Psoas muscle (tissue), 8 donors: ENCODE measurements around the gene MANSC4. TPM values are rescaled to one million over a fixed set of nuclear protein-coding genes. Genes with fewer than 3 reads are reported as not detected.

ENCODE experiments used
- ATAC-seq, 4 donors: fragments of 200-7000 bp; cut with Tn5 transposase; one replicate each; pipeline ENCODE4 v1.9.1; 2020; ENCODE audit warnings: moderate library complexity in 3 of 4, mild to moderate bottlenecking in 2 of 4
- DNase-seq, 2 donors: peaks; one replicate each; pipeline ENCODE4 v3.0.0-alpha.2; 2020
- H3K27ac ChIP-seq: fragments of 200-600 bp; one replicate; pipeline ENCODE4 v1.8.0; 2022
- H3K27me3 ChIP-seq, 3 donors: fragments of 200-600 bp in 1 of 3; one replicate each; pipeline versions ENCODE4 v1.6.1 to v1.8.0; 2013 to 2022; ENCODE audit warnings: low read length in 2 of 3, mild to moderate bottlenecking in 2 of 3, moderate library complexity in 1 of 3; ENCODE audit not compliant: insufficient read depth in 3 of 3
- H3K36me3 ChIP-seq, 2 donors: fragments of 200-600 bp in 1 of 2; one replicate each; pipeline versions ENCODE4 v1.6.1 to v1.8.0; 2013 to 2022; ENCODE audit warnings: low read depth in 1 of 2, mild to moderate bottlenecking in 1 of 2, moderate library complexity in 1 of 2; ENCODE audit not compliant: insufficient read depth in 1 of 2
- H3K4me1 ChIP-seq: fragments of 200-600 bp; one replicate; pipeline ENCODE4 v1.8.0; 2022
- H3K4me3 ChIP-seq: fragments of 200-600 bp; one replicate; pipeline ENCODE4 v1.8.0; 2022; ENCODE audit warnings: mild to moderate bottlenecking
- H3K9me3 ChIP-seq: fragments of 200-600 bp; one replicate; pipeline ENCODE4 v1.8.0; 2022
- WGBS, 3 donors: extraction: QIAGEN DNeasy Blood & Tissue Kit; methylation state at CpG; one replicate each; pipeline versions ENCODE4 v1.1.6 to v1.1.7; 2013; 5-methylcytosine and 5-hydroxymethylcytosine counted together
- intact Hi-C, 2 donors: fragments of 100-400 bp; cut with DNase I; formaldehyde crosslinking; loops; one replicate each; pipeline versions ENCODE4 v1.11.0 to v1.14.2; 2022
- polyA plus RNA-seq, 3 donors: library from polyadenylated mRNA; stranded (reverse); fragments of 200-250 nt; gene quantifications; one replicate each; pipeline ENCODE4 v1.2.3, GENCODE V29; 2013
- total RNA-seq, 4 donors: library from RNA; stranded (reverse); fragmentation: NEBNext Ultra II Directional in 2 of 4; extraction: Animal tissue kit (Norgen Biotek cat#: 25700) in 2 of 4; gene quantifications; one replicate each; pipeline versions ENCODE4 v1.2.1 to v1.2.4, GENCODE V29; 2021 to 2023
- TF ChIP-seq, protein P1 (sequence below): fragments of 200-600 bp; IDR thresholded peaks from one replicate; pipeline ENCODE4 v1.8.0; 2022; ENCODE audit warnings: antibody characterized with exemption
- donor health status: healthy with polysubstance abuse.
- donor health status: DM: no; HTN: no; CAD: no; lungs with moderate emphysema.
- donor health status: Bipolar disorder and iron deficiency.
- donor health status: healthy.
- donor health status: DM: yes; HTN: yes; CAD: no.
- donor health status: DM: no; HTN: no; CAD: no.
- donor health status: DM: no; HTN: no; CAD: no.
- donor health status: DM: yes; HTN: yes; CAD: no.

MANSC4 gene
- total and polyA plus RNA-seq, 7 donors: 0.08 TPM; not detected in 6

DNA sequence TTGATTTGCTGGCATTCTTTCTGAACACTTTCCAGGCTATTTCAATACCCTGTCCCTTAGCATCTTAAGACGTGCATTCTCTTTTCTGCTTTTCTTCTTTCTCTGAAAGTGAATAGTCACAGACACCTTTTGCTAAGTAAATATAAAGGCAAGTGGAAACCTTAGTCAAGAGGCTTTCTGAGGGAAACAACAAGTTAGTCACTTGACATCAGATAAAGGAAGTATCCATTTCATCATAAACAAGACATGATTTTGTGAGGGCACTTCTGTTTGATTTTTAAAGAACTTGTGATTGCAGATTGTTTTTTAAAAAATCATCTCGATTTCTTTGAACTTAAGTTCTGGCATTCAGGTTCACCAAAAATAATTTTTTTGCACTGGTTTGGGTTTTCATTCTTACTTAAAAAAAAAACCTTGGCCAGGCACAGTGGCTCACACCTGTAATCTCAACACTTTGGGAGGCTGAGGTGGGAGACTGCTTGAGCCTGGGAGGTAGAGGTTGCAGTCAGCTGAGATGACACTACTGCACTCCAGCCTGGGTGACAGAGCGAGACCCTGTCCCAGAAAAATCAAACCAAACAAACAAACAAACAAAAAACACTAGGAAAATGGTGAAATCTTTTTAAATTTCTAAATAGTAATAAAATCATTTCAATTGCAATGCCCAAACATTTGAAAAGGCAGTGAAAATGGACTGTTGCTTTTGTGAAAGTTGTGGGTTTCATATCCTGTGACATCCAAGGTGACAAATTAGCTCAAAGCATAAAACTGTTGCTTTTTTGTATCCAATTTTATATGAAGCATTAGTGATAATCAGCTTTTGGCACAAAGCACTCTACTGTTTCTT lies 8.3 kb downstream of the MANSC4 start:
- no peak for ATAC-seq
- Histone ChIP-seq H3K27me3 (no peaks in the 10 kb centered on the region), H3K4me1 (no peaks in the 10 kb centered on the region), H3K4me3 (no peak overlapping the region), H3K36me3 (no peaks in the 10 kb centered on the region), H3K9me3 (no peaks in the 10 kb centered on the region), H3K27ac (no peak overlapping the region)
- DNase-seq: no peak
- intact Hi-C loops: no loop called here
- TF ChIP-seq, protein P1, sequence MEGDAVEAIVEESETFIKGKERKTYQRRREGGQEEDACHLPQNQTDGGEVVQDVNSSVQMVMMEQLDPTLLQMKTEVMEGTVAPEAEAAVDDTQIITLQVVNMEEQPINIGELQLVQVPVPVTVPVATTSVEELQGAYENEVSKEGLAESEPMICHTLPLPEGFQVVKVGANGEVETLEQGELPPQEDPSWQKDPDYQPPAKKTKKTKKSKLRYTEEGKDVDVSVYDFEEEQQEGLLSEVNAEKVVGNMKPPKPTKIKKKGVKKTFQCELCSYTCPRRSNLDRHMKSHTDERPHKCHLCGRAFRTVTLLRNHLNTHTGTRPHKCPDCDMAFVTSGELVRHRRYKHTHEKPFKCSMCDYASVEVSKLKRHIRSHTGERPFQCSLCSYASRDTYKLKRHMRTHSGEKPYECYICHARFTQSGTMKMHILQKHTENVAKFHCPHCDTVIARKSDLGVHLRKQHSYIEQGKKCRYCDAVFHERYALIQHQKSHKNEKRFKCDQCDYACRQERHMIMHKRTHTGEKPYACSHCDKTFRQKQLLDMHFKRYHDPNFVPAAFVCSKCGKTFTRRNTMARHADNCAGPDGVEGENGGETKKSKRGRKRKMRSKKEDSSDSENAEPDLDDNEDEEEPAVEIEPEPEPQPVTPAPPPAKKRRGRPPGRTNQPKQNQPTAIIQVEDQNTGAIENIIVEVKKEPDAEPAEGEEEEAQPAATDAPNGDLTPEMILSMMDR: no peak
- 90 to 95% (median 93%) methylated on average over 3 of the region's 3 CpGs for WGBS, 3 donors

DNA sequence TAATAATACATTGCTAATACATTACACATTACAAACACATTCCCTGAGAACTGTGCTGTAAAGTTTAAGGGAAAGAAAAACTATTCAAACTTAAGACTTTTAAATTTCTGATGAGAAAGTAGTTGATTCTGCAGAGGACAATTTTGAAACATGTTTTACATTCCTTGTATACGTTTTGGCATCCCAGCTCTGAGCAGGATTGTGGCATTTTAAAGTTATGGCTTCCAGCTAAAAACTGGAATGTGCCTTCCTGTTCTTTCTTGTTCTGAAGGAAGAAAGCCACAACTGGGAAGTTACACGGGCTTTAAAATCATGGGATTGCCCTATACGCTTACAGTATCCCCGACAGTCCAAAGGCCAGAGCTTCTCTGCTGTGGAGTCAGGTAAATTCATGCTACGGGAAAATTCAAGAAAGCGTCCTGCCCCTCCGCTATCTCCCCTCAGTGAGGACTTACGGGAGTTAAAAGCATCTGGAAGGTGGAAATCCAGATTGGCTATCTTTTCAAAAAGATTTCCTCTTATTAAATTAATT lies 10.8 kb downstream of the MANSC4 start:
- 78 to 83% (median 83%) methylated on average over 8 of the region's 8 CpGs for WGBS, 3 donors
- no peaks in the 10 kb centered on the region for H3K27me3 ChIP-seq
- peaks cover 0 to 10% of the 10 kb centered on the region in 2 donors for H3K36me3 ChIP-seq
- no peaks in the 10 kb centered on the region for H3K9me3 ChIP-seq
- no peak overlapping the region for H3K27ac ChIP-seq
- TF ChIP-seq, protein P1: no peak
- DNase-seq: no peak
- intact Hi-C loops: no loop called here
- ATAC-seq: no peak
- H3K4me1 ChIP-seq: no peaks in the 10 kb centered on the region
- H3K4me3 ChIP-seq: no peak overlapping the region

DNA sequence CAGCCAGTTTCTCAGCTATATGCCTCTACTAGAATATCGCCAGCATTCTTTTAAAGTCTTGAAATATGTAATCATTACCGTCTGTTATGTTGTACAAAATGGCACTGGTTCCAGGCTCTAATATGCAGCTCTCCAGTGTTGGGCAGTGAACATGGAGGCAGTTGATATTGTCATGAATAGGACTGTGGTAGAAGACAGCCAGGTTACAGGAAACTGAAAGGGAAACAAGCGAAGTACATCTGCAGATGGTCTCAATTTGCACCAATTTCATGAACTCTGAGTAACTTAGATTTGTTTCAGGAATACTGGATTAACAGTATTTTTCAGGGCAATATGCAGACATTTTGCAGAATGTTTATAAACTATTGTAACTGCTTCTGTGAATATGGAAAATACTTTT lies 13.4 kb downstream of the MANSC4 start:
- H3K9me3 ChIP-seq: no peaks in the 10 kb centered on the region
- H3K27ac ChIP-seq: no peak overlapping the region
- TF ChIP-seq, protein P1: no peak
- DNase-seq (no peak), ATAC-seq (no peak)
- peaks cover 0 to 24% of the 10 kb centered on the region in 2 donors for H3K36me3 ChIP-seq
- no peak overlapping the region for H3K4me3 ChIP-seq
- no peaks in the 10 kb centered on the region for H3K27me3 ChIP-seq
- H3K4me1 ChIP-seq: no peaks in the 10 kb centered on the region
- WGBS, 3 donors: 89 to 94% (median 93%) methylated on average over 3 of the region's 3 CpGs
- intact Hi-C loops: no loop called here

DNA sequence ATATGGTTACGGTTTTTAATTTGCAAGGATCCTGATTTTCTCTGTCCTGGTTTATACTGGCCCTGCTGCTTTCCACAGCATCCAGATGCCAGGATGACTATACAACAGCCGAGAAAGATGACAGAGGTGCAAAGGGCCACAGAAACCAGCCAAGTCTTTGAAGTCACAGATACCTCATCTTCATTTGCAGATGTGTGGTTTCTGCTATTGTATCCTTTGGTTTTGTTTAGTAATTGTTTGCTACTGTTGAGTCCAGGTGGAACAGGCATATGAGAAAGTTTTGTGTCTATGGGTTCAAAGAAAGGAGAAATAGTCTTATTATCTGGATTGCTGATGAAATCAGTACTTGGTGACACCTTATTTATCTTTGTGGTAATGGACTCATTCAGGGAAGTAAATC lies 17.3 kb downstream of the MANSC4 start:
- Histone ChIP-seq H3K4me1 (no peaks in the 10 kb centered on the region), H3K9me3 (no peaks in the 10 kb centered on the region), H3K27me3 (no peaks in the 10 kb centered on the region), H3K27ac (no peak overlapping the region), H3K36me3 (peaks cover 0 to 24% of the 10 kb centered on the region in 2 donors), H3K4me3 (no peak overlapping the region)
- WGBS, 3 donors: 84 to 99% (median 91%) methylated on average over 2 of the region's 2 CpGs
- no peak for DNase-seq
- intact Hi-C loops: no loop called here
- TF ChIP-seq, protein P1: no peak
- ATAC-seq: no peak
